HG03135 (cell line): ENCODE measurements around the gene NCAM2.

ENCODE experiments used
- ATAC-seq: cut with Tn5 transposase; IDR thresholded peaks from one replicate; pipeline ENCODE4 v1.9.1; 2021; ENCODE audit warnings: mild to moderate bottlenecking, moderate library complexity; ENCODE audit not compliant: unreplicated experiment

NCAM2 gene

GRCh38 chr21:21412096-21412495 is 413.9 kb downstream of the NCAM2 start:
- ATAC-seq: no peak

- ATAC-seq: no peak
Observed at GRCh38 chr21:21415741-21416140, 417.5 kb downstream of the NCAM2 start.

- ATAC-seq: no peak
Observed at GRCh38 chr21:21434944-21435343, 436.7 kb downstream of the NCAM2 start.

- no peak for ATAC-seq
Observed at GRCh38 chr21:21436012-21436534, 437.9 kb downstream of the NCAM2 start.

- no peak for ATAC-seq
Observed at GRCh38 chr21:21439761-21440160, 441.6 kb downstream of the NCAM2 start.

GRCh38 chr21:21457077-21457476 is 458.9 kb downstream of the NCAM2 start:
- ATAC-seq: no peak

- no peak for ATAC-seq
Observed at GRCh38 chr21:21458124-21458631, 460.0 kb downstream of the NCAM2 start.

- ATAC-seq: no peak
Observed at GRCh38 chr21:21460979-21461378, 462.8 kb downstream of the NCAM2 start.

- ATAC-seq: no peak
Observed at GRCh38 chr21:21463456-21463855, 465.2 kb downstream of the NCAM2 start.

GRCh38 chr21:21464684-21465083 is 466.5 kb downstream of the NCAM2 start:
- ATAC-seq: no peak

- no peak for ATAC-seq
Observed at GRCh38 chr21:21466752-21467151, 468.5 kb downstream of the NCAM2 start.

- ATAC-seq: no peak
Observed at GRCh38 chr21:21468003-21468402, 469.8 kb downstream of the NCAM2 start.

- ATAC-seq: no peak
Observed at GRCh38 chr21:21481239-21481638, 483.0 kb downstream of the NCAM2 start.

- ATAC-seq: no peak
Observed at GRCh38 chr21:21508859-21509258, 510.6 kb downstream of the NCAM2 start.

- ATAC-seq: no peak
Observed at GRCh38 chr21:21530680-21531079, 532.5 kb downstream of the NCAM2 start.

GRCh38 chr21:21547368-21547953 is 549.3 kb downstream of the NCAM2 start:
- ATAC-seq: no peak

GRCh38 chr21:21559285-21560045 is 561.3 kb downstream of the NCAM2 start:
- ATAC-seq: no peak
